ENCODE measurements around the gene HMGXB3.

The HMGXB3 gene

DNA sequence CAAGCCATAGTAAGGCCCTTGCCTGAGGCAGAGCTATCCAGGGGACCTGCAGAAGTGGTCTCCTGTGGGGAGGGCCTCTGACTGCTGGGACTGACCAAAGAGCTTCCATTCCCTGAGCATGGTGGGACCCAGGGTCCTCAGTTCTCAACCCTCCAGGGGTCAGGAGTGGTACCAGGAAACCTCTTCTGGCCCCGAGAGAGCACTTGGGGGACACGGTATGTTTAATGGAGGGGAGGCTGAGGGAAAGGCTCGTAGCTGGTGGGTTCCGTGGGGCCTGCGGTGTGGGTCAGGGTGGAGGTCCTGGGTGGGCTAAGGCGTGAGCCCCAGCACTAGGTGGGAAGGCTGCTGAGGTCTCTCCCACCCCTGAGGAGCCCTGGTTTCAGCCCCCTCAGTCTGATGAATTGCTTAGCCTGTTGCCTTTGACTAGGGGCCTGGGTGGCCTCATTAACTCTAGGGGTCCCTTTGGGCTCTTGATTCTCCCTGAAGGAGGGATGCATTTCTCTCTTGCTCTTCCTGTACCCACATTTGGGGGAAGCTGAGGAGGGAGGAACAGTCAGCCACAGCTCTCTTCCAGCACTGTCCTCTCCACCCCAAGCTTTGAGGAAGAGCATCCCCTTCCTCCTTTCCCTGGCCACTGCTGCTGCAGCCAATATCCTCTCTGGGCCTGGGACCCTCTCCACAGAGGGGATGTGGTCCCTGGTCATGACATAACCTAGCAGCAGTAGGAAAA is 51.9 kb downstream of the HMGXB3 start:
- TF ChIP-seq, protein P1, sequence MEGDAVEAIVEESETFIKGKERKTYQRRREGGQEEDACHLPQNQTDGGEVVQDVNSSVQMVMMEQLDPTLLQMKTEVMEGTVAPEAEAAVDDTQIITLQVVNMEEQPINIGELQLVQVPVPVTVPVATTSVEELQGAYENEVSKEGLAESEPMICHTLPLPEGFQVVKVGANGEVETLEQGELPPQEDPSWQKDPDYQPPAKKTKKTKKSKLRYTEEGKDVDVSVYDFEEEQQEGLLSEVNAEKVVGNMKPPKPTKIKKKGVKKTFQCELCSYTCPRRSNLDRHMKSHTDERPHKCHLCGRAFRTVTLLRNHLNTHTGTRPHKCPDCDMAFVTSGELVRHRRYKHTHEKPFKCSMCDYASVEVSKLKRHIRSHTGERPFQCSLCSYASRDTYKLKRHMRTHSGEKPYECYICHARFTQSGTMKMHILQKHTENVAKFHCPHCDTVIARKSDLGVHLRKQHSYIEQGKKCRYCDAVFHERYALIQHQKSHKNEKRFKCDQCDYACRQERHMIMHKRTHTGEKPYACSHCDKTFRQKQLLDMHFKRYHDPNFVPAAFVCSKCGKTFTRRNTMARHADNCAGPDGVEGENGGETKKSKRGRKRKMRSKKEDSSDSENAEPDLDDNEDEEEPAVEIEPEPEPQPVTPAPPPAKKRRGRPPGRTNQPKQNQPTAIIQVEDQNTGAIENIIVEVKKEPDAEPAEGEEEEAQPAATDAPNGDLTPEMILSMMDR (IDR thresholded peaks at IDR 0.05): no peak

DNA sequence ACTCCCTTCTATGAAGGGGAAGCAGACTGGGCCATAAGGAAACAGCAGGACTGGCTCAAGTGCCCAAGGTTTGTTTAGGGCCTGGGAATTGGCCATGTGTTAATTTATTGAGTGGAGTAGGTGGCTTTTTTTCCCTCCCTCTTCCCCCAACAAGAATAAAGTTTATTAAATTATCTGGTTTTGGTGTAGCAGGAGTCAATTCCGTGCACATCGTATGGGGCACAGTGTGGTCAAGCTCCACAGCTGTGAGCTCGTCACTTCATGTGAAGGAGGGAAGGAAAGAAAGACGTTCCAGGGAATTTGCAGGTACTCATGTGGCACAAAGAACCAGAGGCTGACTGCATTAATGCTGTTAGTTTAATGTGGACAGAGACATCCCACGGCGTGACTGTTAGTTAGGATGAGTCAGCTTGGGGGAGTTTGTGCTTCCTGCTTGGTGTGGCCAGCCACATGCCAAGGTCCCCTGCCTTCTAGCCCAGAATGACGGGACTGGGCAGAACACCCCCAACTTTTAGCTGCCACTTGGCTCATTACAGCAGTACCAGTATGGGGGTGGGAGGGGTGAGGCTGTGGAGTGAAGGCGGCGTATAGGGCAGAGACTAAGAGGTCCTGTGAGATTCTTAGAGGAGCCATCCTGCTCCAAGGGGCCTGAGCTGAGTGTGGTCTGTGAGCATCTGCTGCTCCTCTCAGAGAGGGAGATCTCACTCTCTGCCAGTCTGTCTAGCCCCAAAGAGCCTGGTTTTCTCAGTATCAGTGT is 52.6 kb downstream of the HMGXB3 start:
- TF ChIP-seq, protein P1 (IDR thresholded peaks at IDR 0.05): no peak

DNA sequence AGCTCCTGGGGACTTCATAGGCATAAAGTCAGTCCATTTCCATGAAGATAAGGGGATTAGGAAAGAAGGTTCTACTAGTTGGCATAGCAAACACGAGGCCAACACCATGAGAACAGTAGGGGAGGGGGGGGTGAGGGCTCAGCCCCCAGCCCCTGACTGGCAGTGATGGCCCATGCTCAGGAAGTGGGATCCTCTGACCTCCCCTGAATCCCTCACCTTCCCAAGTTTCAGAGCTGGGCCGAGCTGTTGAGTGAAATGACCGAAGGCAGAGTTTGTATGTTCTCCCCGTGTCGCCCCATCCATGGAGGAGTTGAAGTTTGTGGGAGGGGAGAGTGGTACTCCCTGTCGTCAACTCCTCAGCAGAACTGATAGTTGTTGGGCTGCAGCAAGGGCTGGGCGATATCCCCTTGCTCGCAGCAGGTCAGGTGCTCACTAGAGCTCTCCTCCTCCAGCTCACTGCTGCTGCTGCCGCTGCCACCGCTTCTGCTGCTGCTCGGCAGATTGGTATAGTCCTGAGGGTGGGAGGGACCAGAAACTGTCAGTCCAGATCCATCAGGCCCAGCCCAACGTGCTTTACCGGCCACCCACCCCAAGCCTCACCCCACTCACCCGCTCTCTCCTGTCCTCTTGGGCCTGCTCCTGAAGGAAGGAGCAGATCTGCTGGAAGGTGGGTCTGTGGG is 53.3 kb downstream of the HMGXB3 start:
- TF ChIP-seq, protein P1 (IDR thresholded peaks at IDR 0.05): no peak

DNA sequence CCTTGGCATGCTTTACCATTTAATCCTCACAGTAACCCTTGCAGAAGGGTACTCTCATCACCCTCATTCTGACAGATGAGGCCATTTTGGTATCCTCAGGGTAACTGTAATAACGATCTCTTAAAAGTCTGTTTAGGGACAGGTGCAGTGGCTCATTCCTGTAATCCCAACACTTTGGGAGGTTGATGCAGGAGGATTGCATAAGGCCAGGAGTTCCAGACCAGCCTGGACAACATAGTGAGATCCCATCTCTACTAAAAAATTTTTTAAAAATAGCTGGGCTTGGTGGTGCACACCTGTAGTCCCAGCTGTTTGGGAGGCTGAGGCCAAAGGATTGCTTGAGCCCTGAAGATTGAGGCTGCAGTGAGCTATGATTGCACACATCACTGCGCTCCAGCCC is 54.0 kb downstream of the HMGXB3 start:
- TF ChIP-seq, protein P1 (IDR thresholded peaks at IDR 0.05): no peak

DNA sequence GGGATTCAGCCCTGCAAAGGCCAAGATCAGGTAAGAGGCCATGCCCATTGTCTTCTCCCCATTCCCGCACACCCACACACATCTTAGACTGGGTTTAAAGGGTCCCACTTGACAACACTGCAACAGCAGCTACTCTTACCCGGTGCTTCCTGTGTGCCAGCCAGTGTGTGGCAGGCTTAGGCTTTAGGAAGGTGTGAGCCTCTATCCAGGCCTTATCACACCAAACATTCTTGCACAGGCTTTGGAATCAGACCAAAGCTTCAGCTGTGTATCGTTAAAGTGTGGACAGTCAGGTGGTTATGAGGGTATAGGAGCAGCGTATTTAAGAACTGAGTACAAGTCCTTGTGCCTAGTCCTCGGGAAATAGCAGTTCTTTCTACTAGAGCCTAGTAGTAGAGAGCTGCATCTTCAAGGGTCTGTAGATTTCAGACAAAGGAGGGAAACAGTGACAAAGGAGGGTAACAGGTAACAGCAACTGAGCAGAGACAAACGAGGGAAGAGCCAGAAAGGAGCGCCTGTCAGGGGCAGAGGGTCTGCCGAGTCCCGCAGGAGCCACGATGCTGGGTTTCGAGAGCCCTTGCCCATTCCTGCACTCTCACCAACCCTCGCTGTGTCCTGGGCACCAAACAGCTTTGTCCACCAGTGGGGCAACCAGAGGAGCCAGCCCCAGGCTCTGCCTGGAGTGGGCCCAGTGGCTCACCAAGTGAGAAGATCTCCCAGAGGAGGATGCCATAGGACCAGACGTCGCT is 55.0 kb downstream of the HMGXB3 start:
- TF ChIP-seq, protein P1 (IDR thresholded peaks at IDR 0.05): no peak

DNA sequence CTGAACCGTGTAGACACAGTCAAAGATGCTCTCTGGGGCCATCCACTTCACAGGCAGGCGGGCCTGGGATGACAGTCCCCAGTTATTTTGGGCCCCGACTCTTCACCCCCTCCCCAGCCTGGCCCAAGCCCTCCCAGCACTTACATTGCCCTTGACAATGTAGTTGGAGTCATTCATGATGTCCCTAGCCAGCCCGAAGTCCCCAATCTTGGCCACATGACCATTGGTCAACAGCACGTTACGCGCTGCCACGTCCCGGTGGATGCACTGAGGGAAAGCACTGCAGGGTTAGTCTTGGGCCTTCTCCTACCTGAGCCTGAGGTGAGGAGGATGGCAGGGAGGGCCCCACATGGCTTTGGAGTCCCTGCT is 55.5 kb downstream of the HMGXB3 start:
- TF ChIP-seq, protein P1 (IDR thresholded peaks at IDR 0.05): no peak

DNA sequence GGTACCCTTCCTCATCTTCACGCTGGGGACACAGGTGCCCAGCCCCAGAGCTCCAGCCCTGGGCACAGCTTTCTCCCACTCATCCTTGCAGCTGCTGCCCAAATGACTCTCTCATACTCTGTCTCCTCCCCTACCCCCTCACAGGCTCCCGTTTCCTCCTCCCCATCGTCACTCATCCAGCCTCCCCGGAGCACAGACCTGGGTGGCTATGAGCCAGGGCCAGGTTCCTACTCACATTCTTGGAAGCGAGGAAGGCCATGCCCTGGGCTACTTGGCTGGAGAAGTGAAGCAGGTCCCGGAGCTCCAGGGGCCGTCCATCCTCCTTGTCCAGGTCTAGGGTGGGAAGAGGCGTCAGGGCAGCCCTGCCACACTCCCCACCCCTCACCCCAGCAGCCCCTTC is 56.5 kb downstream of the HMGXB3 start:
- TF ChIP-seq, protein P1 (IDR thresholded peaks at IDR 0.05): no peak
